ENCODE results near the gene ROPN1L.
"Not testable (repeated sequence)": the region's sequence is repeated elsewhere in the genome, so short reads cannot be mapped to it uniquely, and the experiment has no call there.

The ROPN1L gene

GRCh38 chr5:10441083-10441991 lies at the start of gene ROPN1L:
TSS of gene ROPN1L (plus strand) at chr5:10441879. CDS start at chr5:10442168, 289 bp downstream.
- DNase-seq: no peak

GRCh38 chr5:10392567-10393328 lies 48.9 kb upstream of the ROPN1L start:
- not testable (repeated sequence) for DNase-seq

- DNase-seq: no peak
Observed at GRCh38 chr5:10393491-10393890, 48.2 kb upstream of the ROPN1L start.

- DNase-seq: no peak
Observed at GRCh38 chr5:10396552-10396951, 45.1 kb upstream of the ROPN1L start.

GRCh38 chr5:10399839-10400238 lies 41.8 kb upstream of the ROPN1L start:
- DNase-seq: no peak

- no peak for DNase-seq
Observed at GRCh38 chr5:10400411-10400810, 41.3 kb upstream of the ROPN1L start.

GRCh38 chr5:10400831-10401230 lies 40.8 kb upstream of the ROPN1L start:
- DNase-seq: no peak

GRCh38 chr5:10401498-10401897 lies 40.2 kb upstream of the ROPN1L start:
- no peak for DNase-seq

- DNase-seq: no peak
Observed at GRCh38 chr5:10403829-10404228, 37.9 kb upstream of the ROPN1L start.

GRCh38 chr5:10406651-10407050 lies 35.0 kb upstream of the ROPN1L start:
- DNase-seq: no peak

- no peak for DNase-seq
Observed at GRCh38 chr5:10409504-10409903, 32.2 kb upstream of the ROPN1L start.

GRCh38 chr5:10410662-10411061 lies 31.0 kb upstream of the ROPN1L start:
- DNase-seq: no peak

GRCh38 chr5:10411336-10411735 lies 30.3 kb upstream of the ROPN1L start:
- DNase-seq: no peak

- no peak for DNase-seq
Observed at GRCh38 chr5:10416868-10417267, 24.8 kb upstream of the ROPN1L start.

GRCh38 chr5:10418654-10419345 lies 22.9 kb upstream of the ROPN1L start:
- no peak for DNase-seq

- no peak for DNase-seq
Observed at GRCh38 chr5:10420468-10420867, 21.2 kb upstream of the ROPN1L start.

GRCh38 chr5:10420932-10421331 lies 20.7 kb upstream of the ROPN1L start:
- DNase-seq: no peak

- DNase-seq: no peak
Observed at GRCh38 chr5:10421896-10422691, 19.6 kb upstream of the ROPN1L start.

GRCh38 chr5:10423022-10423421 lies 18.7 kb upstream of the ROPN1L start:
- DNase-seq: no peak

- DNase-seq: no peak
Observed at GRCh38 chr5:10424124-10424731, 17.5 kb upstream of the ROPN1L start.

- no peak for DNase-seq
Observed at GRCh38 chr5:10427201-10427600, 14.5 kb upstream of the ROPN1L start.

- no peak for DNase-seq
Observed at GRCh38 chr5:10427978-10428377, 13.7 kb upstream of the ROPN1L start.
